Breast epithelium (tissue), 3 donors: ENCODE measurements around the gene CGB3.

Experiments used
- CTCF ChIP-seq, 3 donors: fragments of 450-650 bp; IDR thresholded peaks; one replicate each; pipeline ENCODE4 v1.5.1; 2016 to 2017; ENCODE audit warnings: antibody characterized with exemption in 3 of 3, mild to moderate bottlenecking in 3 of 3, moderate library complexity in 3 of 3
- POLR2A ChIP-seq: fragments of 450-650 bp; IDR thresholded peaks from one replicate; pipeline ENCODE4 v1.6.1; 2016; ENCODE audit warnings: antibody characterized with exemption, mild to moderate bottlenecking, moderate library complexity

DNA sequence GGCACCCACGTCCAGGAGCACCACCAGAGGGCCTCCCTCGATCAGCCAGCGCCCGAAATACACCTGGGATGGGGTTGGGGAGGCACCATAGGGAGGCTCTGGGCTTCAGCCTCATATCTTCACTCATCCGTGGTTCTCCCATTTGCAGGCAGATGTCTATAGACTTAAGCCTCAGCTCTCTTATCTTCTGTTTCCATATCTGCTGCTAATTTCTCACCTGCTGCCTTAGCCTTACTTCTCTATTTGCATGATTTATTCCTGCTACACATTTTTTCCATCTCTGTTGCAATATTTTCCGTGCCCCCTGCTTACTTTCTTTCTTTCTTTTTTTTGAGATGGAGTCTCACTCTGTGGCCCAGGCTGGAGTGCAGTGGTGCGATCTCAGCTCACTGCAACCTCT is 36.8 kb downstream of the CGB3 start:
- no peak for TF ChIP-seq CTCF (IDR thresholded peaks at IDR 0.05)
- TF ChIP-seq POLR2A, result no peak
